ENCODE results near the gene GHRL.

Gene GHRL, protein sequence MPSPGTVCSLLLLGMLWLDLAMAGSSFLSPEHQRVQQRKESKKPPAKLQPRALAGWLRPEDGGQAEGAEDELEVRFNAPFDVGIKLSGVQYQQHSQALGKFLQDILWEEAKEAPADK

DNA sequence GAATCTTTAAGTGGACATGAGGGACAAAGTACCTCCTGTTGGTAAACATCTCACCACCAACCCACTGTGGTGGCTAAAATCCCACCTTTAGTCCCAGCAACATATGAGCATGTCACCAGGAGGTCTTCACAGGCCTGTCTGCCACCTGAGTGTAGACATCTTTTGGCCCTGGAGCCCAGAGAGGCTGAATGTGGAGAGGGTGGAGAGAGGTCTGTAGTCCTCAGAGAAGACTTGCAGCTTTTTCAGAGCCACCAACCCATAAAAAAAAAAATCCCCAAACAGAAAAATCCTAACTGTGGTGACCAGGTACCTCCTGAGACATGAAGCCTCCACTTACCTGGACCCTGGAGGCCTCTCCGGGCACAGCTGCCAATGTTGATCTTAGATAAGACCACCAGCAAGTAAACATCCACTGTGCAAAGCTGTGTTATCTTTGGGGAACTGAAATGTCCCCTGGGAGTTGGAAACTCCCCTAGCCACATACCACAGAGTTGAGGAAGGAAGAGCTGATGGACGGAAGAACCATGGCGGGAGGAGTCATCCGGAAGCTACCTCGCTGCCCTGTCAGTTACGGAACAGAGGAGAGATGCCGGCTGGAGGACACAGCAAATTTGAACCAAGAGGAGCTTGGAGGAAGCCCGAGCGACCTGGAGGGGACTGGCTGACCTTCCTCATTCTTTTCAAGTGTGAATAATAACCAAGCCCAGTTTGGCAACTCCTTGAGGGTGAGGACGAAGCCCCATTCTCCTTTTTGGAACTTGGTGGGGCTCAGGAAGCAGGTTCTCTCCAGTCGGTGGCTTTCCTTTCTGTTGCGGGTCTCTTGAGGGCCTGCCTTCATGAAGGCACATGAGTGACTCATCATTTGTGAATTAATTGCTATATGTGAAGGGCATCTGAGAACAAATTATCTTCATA is at the start of gene GHRL:
Gene GHRL (minus strand): TSS at position 443 of the 915 bp plus-strand sequence. CDS start 2,767 bp downstream, outside the sequence.
- no peaks in the 10 kb centered on the region for H3K27me3 ChIP-seq (ENCODE audit: control insufficient read depth, insufficient read depth, low read length)
- H3K27ac ChIP-seq (ENCODE audit: low read depth, low read length), result no peak within 1 kb of the TSS
- no peak within 1 kb of the TSS for H3K9ac ChIP-seq (ENCODE audit: low read depth, low read length)
- H3K4me3 ChIP-seq (ENCODE audit: low read depth, low read length), result no peak within 1 kb of the TSS
- no peaks in the 10 kb centered on the region for H3K4me1 ChIP-seq (ENCODE audit: control insufficient read depth, insufficient read depth, low read length)
- peaks cover 33% of the 10 kb centered on the region for H3K36me3 ChIP-seq (ENCODE audit: control insufficient read depth, insufficient read depth, low read length)
- H3K9me3 ChIP-seq (ENCODE audit: control insufficient read depth, insufficient read depth, low read length), result no peaks in the 10 kb centered on the region

DNA sequence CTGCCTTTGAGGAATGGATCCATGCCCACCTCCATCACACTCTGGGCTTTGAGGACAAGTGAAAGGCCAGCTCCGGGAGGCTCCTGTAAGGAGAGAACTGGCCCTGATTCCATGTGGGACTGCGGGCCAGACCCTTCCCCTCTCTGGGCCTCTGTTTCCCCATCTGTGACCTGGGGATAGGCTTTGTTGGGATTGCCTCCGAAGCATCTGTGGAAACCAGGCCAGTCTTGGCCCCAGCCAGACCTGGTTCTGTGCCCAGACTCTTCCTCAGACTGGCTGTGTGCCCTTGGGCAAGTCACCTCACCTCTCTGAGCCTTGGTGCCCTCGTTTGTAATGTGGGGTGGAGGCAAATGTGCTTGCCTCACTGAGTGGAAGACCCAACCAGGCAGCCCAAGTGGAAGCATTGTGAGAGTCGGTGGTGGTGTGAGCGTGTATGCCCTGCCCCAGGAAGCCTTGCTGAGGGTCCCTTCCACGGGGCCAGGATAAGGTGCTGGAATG is 49.2 kb upstream of the GHRL start:
- Histone ChIP-seq H3K4me1 (ENCODE audit: control insufficient read depth, insufficient read depth, low read length) (peaks cover 5% of the 10 kb centered on the region; the same call in 1 of the 2 replicates), H3K27ac (ENCODE audit: low read depth, low read length) (no peak overlapping the region)

DNA sequence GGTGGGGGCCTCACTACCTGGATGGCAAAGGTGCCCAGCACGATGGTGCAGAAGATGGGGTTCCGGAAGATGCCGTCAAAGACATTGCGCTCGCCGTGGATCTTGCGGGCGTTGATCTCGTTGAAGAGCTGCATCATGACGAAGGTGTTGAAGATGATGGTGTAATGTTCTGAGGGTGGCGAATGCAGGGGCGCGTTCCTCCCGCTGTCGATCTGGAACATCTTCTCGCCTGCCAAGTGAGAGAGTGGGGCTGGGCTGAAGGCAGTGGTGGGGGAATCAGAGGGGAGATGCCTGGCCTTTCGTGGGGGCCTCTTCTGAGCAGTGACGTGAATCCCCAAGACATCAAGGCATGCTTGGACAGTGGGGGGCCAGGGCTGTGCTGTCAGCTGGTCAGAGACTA is 47.7 kb upstream of the GHRL start:
- Histone ChIP-seq H3K9me3 (ENCODE audit: control insufficient read depth, insufficient read depth, low read length) (no peaks in the 10 kb centered on the region), H3K27me3 (ENCODE audit: control insufficient read depth, insufficient read depth, low read length) (no peaks in the 10 kb centered on the region), H3K27ac (ENCODE audit: low read depth, low read length) (no peak overlapping the region), H3K36me3 (ENCODE audit: control insufficient read depth, insufficient read depth, low read length) (no peaks in the 10 kb centered on the region), H3K4me3 (ENCODE audit: low read depth, low read length) (no peak overlapping the region), H3K4me1 (ENCODE audit: control insufficient read depth, insufficient read depth, low read length) (peaks cover 5% of the 10 kb centered on the region; the same call in 1 of the 2 replicates), H3K9ac (ENCODE audit: low read depth, low read length) (no peak overlapping the region)

More for the DNA sequence above, 49.2 kb upstream of the GHRL start:
- Histone ChIP-seq H3K9ac (ENCODE audit: low read depth, low read length) (no peak overlapping the region), H3K4me3 (ENCODE audit: low read depth, low read length) (no peak overlapping the region), H3K9me3 (ENCODE audit: control insufficient read depth, insufficient read depth, low read length) (no peaks in the 10 kb centered on the region), H3K36me3 (ENCODE audit: control insufficient read depth, insufficient read depth, low read length) (no peaks in the 10 kb centered on the region), H3K27me3 (ENCODE audit: control insufficient read depth, insufficient read depth, low read length) (no peaks in the 10 kb centered on the region)

DNA sequence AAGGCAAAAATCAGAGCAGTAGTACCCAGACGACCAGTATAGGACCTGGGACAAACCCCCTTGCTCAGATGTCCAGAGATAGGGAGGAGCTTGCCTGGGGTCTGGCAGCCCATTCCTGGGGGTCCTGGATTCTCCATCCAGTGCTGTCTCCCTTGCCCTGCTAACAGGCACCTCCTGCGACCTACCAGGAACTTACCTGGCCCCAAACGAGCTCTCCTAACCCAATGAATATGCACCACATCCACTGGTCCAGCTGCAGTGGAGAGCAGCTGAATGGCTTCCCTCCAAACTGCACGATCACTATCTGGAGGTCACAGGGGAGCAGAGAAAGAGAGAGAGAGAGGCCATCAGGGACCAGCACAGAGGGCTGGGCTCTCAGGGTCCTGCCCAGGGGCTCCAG is 47.3 kb upstream of the GHRL start:
- Histone ChIP-seq H3K9me3 (ENCODE audit: control insufficient read depth, insufficient read depth, low read length) (no peaks in the 10 kb centered on the region), H3K27ac (ENCODE audit: low read depth, low read length) (no peak overlapping the region), H3K4me3 (ENCODE audit: low read depth, low read length) (no peak overlapping the region)

DNA sequence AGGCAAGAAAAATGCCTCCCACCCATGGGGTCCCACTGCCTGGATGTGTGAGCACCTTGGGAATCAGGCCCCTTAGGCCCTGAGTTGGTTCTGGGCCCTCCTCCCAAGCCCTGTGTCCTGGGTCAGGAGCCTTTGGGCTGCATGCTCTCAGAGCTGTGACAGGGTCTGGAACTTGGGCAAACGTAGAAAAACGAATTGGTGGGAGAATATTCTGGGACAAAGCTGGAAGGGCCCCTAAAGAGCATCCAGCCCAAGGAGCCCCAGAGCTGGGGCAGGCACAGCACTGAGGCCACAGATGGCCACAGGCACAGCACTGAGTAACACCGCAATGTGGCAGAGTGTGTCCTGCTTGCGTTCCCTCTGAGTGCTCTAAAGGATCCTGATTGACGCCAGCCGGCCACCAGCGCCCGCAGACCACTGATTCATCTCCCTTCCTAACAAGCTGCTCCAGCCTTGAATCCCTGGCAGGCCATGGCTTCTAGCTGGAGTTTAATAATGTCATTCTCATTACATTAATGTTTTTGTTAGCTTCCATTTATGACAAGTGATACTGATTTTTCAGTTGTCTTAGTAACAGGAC is 46.7 kb upstream of the GHRL start:
- peaks cover 6% of the 10 kb centered on the region; the same call in 1 of the 2 replicates for H3K4me1 ChIP-seq (ENCODE audit: control insufficient read depth, insufficient read depth, low read length)
- no peaks in the 10 kb centered on the region for H3K27me3 ChIP-seq (ENCODE audit: control insufficient read depth, insufficient read depth, low read length)
- no peaks in the 10 kb centered on the region for H3K36me3 ChIP-seq (ENCODE audit: control insufficient read depth, insufficient read depth, low read length)
- peak overlapping the region; percentile 2 for H3K27ac ChIP-seq (ENCODE audit: low read depth, low read length)
- H3K9me3 ChIP-seq (ENCODE audit: control insufficient read depth, insufficient read depth, low read length), result no peaks in the 10 kb centered on the region
- H3K9ac ChIP-seq (ENCODE audit: low read depth, low read length), result no peak overlapping the region
- no peak overlapping the region for H3K4me3 ChIP-seq (ENCODE audit: low read depth, low read length)

More for the DNA sequence above, 47.3 kb upstream of the GHRL start:
- no peaks in the 10 kb centered on the region for H3K36me3 ChIP-seq (ENCODE audit: control insufficient read depth, insufficient read depth, low read length)
- no peaks in the 10 kb centered on the region for H3K27me3 ChIP-seq (ENCODE audit: control insufficient read depth, insufficient read depth, low read length)
- no peak overlapping the region for H3K9ac ChIP-seq (ENCODE audit: low read depth, low read length)
- peaks cover 5% of the 10 kb centered on the region; the same call in 1 of the 2 replicates for H3K4me1 ChIP-seq (ENCODE audit: control insufficient read depth, insufficient read depth, low read length)

DNA sequence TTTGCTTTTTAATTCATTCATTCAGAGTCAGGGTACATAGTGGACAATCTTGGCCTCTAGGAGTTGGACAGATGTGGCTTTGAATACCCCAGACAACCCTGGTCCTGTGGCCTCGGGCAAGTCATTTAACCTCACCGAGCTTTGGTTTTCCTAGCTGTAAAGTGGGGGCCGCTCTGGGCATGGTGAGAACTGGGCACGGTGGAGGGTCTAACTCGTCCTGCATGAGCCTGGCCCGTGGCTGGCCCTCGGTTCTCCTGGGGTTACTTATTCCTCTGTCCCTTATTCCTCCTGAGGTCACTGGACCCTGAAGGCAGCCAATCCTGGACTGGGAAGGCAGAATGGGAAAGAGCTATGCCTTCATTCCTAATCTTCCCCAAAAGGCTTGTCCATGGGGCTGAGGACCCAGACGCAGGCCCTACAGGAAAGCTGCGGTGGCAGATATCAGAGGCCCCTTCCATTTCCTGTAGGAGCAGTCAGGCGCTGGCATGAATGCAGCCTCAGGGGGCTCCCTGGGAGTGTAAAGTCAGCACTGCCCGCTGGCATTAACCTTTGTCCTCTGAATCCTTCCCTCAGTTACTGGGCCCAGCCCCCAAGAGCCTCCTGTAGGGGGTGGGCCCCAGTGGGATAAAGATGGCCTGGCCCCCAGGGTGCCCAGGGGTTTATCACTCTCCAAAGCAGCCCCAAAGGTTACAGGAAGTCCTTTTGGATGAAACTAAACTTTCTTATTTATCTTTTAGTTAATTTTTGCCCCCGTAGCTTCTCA is 46.0 kb upstream of the GHRL start:
- Histone ChIP-seq H3K27ac (ENCODE audit: low read depth, low read length) (no peak overlapping the region), H3K36me3 (ENCODE audit: control insufficient read depth, insufficient read depth, low read length) (no peaks in the 10 kb centered on the region), H3K9ac (ENCODE audit: low read depth, low read length) (no peak overlapping the region), H3K9me3 (ENCODE audit: control insufficient read depth, insufficient read depth, low read length) (no peaks in the 10 kb centered on the region), H3K4me1 (ENCODE audit: control insufficient read depth, insufficient read depth, low read length) (peaks cover 8% of the 10 kb centered on the region; the same call in 1 of the 2 replicates), H3K27me3 (ENCODE audit: control insufficient read depth, insufficient read depth, low read length) (no peaks in the 10 kb centered on the region), H3K4me3 (ENCODE audit: low read depth, low read length) (no peak overlapping the region)

DNA sequence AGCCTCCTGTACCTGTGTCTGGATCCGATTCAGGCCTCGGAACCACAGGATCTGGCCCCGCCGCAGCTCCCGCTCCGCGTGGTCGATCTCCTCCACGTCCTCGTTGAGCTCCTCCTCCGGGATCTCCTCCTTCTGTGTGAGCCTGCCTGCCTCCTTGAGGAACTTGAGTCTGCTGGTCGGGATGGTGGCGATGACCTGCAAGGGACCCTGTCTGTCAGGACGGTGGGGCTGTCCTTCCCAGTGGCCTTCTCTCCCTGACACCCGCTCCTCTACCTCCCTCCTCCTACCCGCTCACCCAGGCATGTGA is 45.4 kb upstream of the GHRL start:
- Histone ChIP-seq H3K4me3 (ENCODE audit: low read depth, low read length) (no peak overlapping the region), H3K9ac (ENCODE audit: low read depth, low read length) (no peak overlapping the region), H3K27ac (ENCODE audit: low read depth, low read length) (no peak overlapping the region), H3K9me3 (ENCODE audit: control insufficient read depth, insufficient read depth, low read length) (no peaks in the 10 kb centered on the region), H3K36me3 (ENCODE audit: control insufficient read depth, insufficient read depth, low read length) (no peaks in the 10 kb centered on the region), H3K27me3 (ENCODE audit: control insufficient read depth, insufficient read depth, low read length) (no peaks in the 10 kb centered on the region), H3K4me1 (ENCODE audit: control insufficient read depth, insufficient read depth, low read length) (peaks cover 8% of the 10 kb centered on the region; the same call in 1 of the 2 replicates)

DNA sequence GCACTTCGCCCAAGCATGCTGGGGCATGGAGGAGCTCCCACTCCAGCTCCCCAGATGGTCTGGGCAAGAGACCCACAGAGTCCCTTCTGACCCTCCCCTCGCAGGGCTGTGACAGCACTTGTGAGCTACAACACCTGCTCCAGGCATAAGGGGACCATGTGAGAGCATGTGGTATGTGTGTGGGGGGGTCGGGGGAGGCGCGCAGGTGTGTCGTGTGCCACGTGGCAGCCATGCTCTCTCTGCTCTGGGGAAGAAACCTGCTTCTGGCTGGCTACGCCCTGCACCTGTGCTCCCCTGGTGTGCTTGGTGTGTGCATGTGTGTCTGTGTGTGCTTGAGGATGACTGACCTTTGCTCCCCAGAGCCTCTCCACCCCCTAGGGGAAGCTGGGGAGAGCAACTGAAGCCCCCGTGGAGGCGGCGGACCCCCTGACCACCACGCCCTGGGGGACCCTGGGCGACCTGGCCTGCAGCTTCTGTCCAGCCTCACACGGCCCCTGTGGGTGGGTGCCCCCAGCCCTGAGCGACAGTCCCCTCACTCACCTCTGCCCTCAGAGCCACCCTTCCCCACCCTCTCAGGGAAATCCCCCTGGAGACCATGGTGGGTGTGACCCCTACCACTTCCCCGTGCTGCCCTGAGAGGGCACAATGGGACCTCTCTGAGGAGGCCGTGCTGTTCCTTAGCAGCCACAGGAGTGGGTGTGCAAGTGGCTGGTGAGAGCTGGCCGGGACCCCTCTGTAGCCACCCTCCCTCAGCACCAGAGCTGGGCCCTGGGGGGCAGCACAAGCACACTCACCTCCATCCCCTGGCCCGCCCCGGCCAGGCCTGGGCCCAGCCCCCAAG is 44.8 kb upstream of the GHRL start:
- no peak overlapping the region for H3K4me3 ChIP-seq (ENCODE audit: low read depth, low read length)
- H3K27me3 ChIP-seq (ENCODE audit: control insufficient read depth, insufficient read depth, low read length), result no peaks in the 10 kb centered on the region
- no peaks in the 10 kb centered on the region for H3K36me3 ChIP-seq (ENCODE audit: control insufficient read depth, insufficient read depth, low read length)
- H3K9me3 ChIP-seq (ENCODE audit: control insufficient read depth, insufficient read depth, low read length), result no peaks in the 10 kb centered on the region
- H3K27ac ChIP-seq (ENCODE audit: low read depth, low read length), result no peak overlapping the region
- no peak overlapping the region for H3K9ac ChIP-seq (ENCODE audit: low read depth, low read length)
- peaks cover 8% of the 10 kb centered on the region; the same call in 1 of the 2 replicates for H3K4me1 ChIP-seq (ENCODE audit: control insufficient read depth, insufficient read depth, low read length)

DNA sequence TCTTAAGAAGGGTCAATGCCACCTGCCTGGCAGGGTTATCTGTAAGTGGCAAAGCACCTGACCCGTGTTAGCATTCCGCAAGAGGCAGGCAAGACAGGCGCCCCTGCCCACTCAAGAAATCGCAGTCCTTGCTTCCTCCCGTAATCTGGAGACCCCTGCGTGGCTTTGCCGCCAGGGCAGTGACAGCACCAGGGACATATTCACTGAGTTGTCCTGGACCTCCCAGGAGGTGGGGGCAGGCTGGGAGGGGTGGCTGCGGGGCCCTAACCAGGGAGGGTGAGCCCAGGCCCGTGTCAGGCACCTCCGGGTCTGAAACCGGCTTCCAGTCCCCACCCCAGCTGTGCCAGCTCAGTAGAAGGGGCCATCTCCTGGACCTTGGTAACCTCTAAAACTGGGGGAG is 44.0 kb upstream of the GHRL start:
- H3K4me3 ChIP-seq (ENCODE audit: low read depth, low read length), result no peak overlapping the region
- no peaks in the 10 kb centered on the region for H3K27me3 ChIP-seq (ENCODE audit: control insufficient read depth, insufficient read depth, low read length)
- H3K9me3 ChIP-seq (ENCODE audit: control insufficient read depth, insufficient read depth, low read length), result no peaks in the 10 kb centered on the region
- no peak overlapping the region for H3K9ac ChIP-seq (ENCODE audit: low read depth, low read length)
- peaks cover 8% of the 10 kb centered on the region; the same call in 1 of the 2 replicates for H3K4me1 ChIP-seq (ENCODE audit: control insufficient read depth, insufficient read depth, low read length)
- H3K27ac ChIP-seq (ENCODE audit: low read depth, low read length), result no peak overlapping the region
- no peaks in the 10 kb centered on the region for H3K36me3 ChIP-seq (ENCODE audit: control insufficient read depth, insufficient read depth, low read length)
